ENCODE results near the gene TRIM56.
"Not testable (repeated sequence)": the region's sequence is repeated elsewhere in the genome, so short reads cannot be mapped to it uniquely, and the experiment has no call there.

TRIM56 gene

GRCh38 chr7:101089876-101090275 lies 4.6 kb downstream of the TRIM56 start:
- DNase-seq (ENCODE audit: low read depth in 2 of 2), result no peak

- DNase-seq (ENCODE audit: low read depth in 2 of 2), result not testable (repeated sequence)
Measured at GRCh38 chr7:101092266-101092905, 7.1 kb downstream of the TRIM56 start.

GRCh38 chr7:101093906-101094305 lies 8.6 kb downstream of the TRIM56 start:
- no peak for DNase-seq (ENCODE audit: low read depth in 2 of 2)

GRCh38 chr7:101094376-101094775 lies 9.1 kb downstream of the TRIM56 start:
- DNase-seq (ENCODE audit: low read depth in 2 of 2), result no peak

GRCh38 chr7:101094791-101095375 lies 9.6 kb downstream of the TRIM56 start:
- DNase-seq (ENCODE audit: low read depth in 2 of 2), result peak in 1 of 2 donors; percentile 35

- no peak for DNase-seq (ENCODE audit: low read depth in 2 of 2)
Measured at GRCh38 chr7:101096331-101096956, 11.2 kb downstream of the TRIM56 start.

GRCh38 chr7:101096957-101097347 lies 11.7 kb downstream of the TRIM56 start:
- no peak for DNase-seq (ENCODE audit: low read depth in 2 of 2)

GRCh38 chr7:101097561-101097960 lies 12.3 kb downstream of the TRIM56 start:
- no peak for DNase-seq (ENCODE audit: low read depth in 2 of 2)

- peak; percentile 38 to 54 for DNase-seq (ENCODE audit: low read depth in 2 of 2)
Measured at GRCh38 chr7:101099969-101100781, 14.9 kb downstream of the TRIM56 start.

GRCh38 chr7:101100858-101101847 lies 15.9 kb downstream of the TRIM56 start:
- DNase-seq (ENCODE audit: low read depth in 2 of 2), result no peak

GRCh38 chr7:101102026-101102425 lies 16.7 kb downstream of the TRIM56 start:
- no peak for DNase-seq (ENCODE audit: low read depth in 2 of 2)

GRCh38 chr7:101103701-101104100 lies 18.4 kb downstream of the TRIM56 start:
- DNase-seq (ENCODE audit: low read depth in 2 of 2), result not testable (repeated sequence)

- DNase-seq (ENCODE audit: low read depth in 2 of 2), result no peak
Measured at GRCh38 chr7:101104193-101104713, 19.0 kb downstream of the TRIM56 start.

- DNase-seq (ENCODE audit: low read depth in 2 of 2), result no peak
Measured at GRCh38 chr7:101104799-101105198, 19.5 kb downstream of the TRIM56 start.

GRCh38 chr7:101105248-101105647 lies 20.0 kb downstream of the TRIM56 start:
- not testable (repeated sequence) for DNase-seq (ENCODE audit: low read depth in 2 of 2)

- no peak for DNase-seq (ENCODE audit: low read depth in 2 of 2)
Measured at GRCh38 chr7:101106386-101106785, 21.1 kb downstream of the TRIM56 start.

GRCh38 chr7:101108330-101108857 lies 23.1 kb downstream of the TRIM56 start:
- DNase-seq (ENCODE audit: low read depth in 2 of 2), result no peak

- DNase-seq (ENCODE audit: low read depth in 2 of 2), result no peak
Measured at GRCh38 chr7:101108961-101109360, 23.7 kb downstream of the TRIM56 start.

GRCh38 chr7:101109368-101109767 lies 24.1 kb downstream of the TRIM56 start:
- DNase-seq (ENCODE audit: low read depth in 2 of 2), result no peak

- DNase-seq (ENCODE audit: low read depth in 2 of 2), result no peak
Measured at GRCh38 chr7:101111261-101111660, 26.0 kb downstream of the TRIM56 start.

- DNase-seq (ENCODE audit: low read depth in 2 of 2), result no peak
Measured at GRCh38 chr7:101112233-101112632, 27.0 kb downstream of the TRIM56 start.

Measured in stimulated activated CD8-positive, alpha-beta memory T cell treated with anti-CD3 and anti-CD28 coated beads, Interleukin-2, amount 100 ng/mL, for 48 hours (primary cell).